Endodermal cell (in vitro differentiated cells): ENCODE measurements around the gene USP24. TPM values are rescaled to one million over a fixed set of nuclear protein-coding genes. Genes with fewer than 3 reads are reported as not detected.

ENCODE experiments used
- DNase-seq: peaks from one replicate; pipeline ENCODE4 v3.0.0-alpha.2; 2017
- H3K27ac ChIP-seq: 2 replicates; pipeline ENCODE4 v1.5.1; 2013; ENCODE audit warnings: mild to moderate bottlenecking, low read depth, low read length, moderate library complexity
- H3K27me3 ChIP-seq: 2 replicates; pipeline ENCODE4 v1.6.1; 2013; ENCODE audit warnings: mild to moderate bottlenecking, low read length, moderate library complexity; ENCODE audit not compliant: insufficient read depth, control insufficient read depth, poor library complexity, severe bottlenecking
- H3K36me3 ChIP-seq: 2 replicates; pipeline ENCODE4 v1.7.0; 2013; ENCODE audit warnings: mild to moderate bottlenecking, low read length, moderate library complexity; ENCODE audit not compliant: control insufficient read depth, insufficient read depth
- H3K4me1 ChIP-seq: one replicate; pipeline ENCODE4 v1.7.0; 2013; ENCODE audit warnings: low read length; ENCODE audit not compliant: control insufficient read depth, insufficient read depth
- H3K4me3 ChIP-seq: 2 replicates; pipeline ENCODE4 v1.5.1; 2013; ENCODE audit warnings: mild to moderate bottlenecking, low read length, moderate library complexity
- H3K9ac ChIP-seq: 2 replicates; pipeline ENCODE4 v1.6.1; 2013; ENCODE audit warnings: mild to moderate bottlenecking, low read length, moderate library complexity; ENCODE audit not compliant: poor library complexity, severe bottlenecking; ENCODE audit errors: extremely low read depth
- H3K9me3 ChIP-seq: 2 replicates; pipeline ENCODE4 v1.6.1; 2013; ENCODE audit warnings: mild to moderate bottlenecking, low read length, moderate library complexity; ENCODE audit not compliant: control insufficient read depth
- H3K27ac Mint-ChIP-seq: 2 replicates; pipeline ENCODE4 v1.8.0; 2020; ENCODE audit warnings: mixed read lengths
- H3K27me3 Mint-ChIP-seq: 2 replicates; pipeline ENCODE4 v1.8.0; 2021; ENCODE audit warnings: mild to moderate bottlenecking, mixed read lengths; ENCODE audit not compliant: insufficient read depth
- H3K36me3 Mint-ChIP-seq: 2 replicates; pipeline ENCODE4 v1.8.0; 2020; ENCODE audit warnings: low read depth, mixed read lengths
- H3K4me1 Mint-ChIP-seq: 2 replicates; pipeline ENCODE4 v1.8.0; 2020; ENCODE audit warnings: mixed read lengths
- H3K4me3 Mint-ChIP-seq: 2 replicates; pipeline ENCODE4 v1.8.0; 2020; ENCODE audit warnings: mild to moderate bottlenecking, moderate library complexity, mixed read lengths
- H3K9me3 Mint-ChIP-seq: 2 replicates; pipeline ENCODE4 v1.8.0; 2020; ENCODE audit warnings: mild to moderate bottlenecking, mixed read lengths
- WGBS, 2 experiments: methylation state at CpG; one replicate each; pipeline versions ENCODE4 v1.1.5 to v1.1.7; 2013; ENCODE audit warnings: missing lambda C conversion rate in 2 of 2, mixed read lengths in 1 of 2; ENCODE audit not compliant: insufficient coverage in 1 of 2, insufficient read length in 1 of 2; 5-methylcytosine and 5-hydroxymethylcytosine counted together
- total RNA-seq, 2 donors: library from RNA; stranded (reverse); fragmentation: NEBNext Ultra II Directional in 1 of 2; extraction: Animal tissue kit (Norgen Biotek cat#: 25700) in 1 of 2; gene quantifications; 2 replicates in 1 of 2; 3 replicates in 1 of 2; pipeline ENCODE4 v1.2.1, GENCODE V29; 2021
- TF ChIP-seq, protein P1 (sequence below): fragments of 200-600 bp; sonication (generic); conservative IDR thresholded peaks from 2 replicates; pipeline ENCODE4 v1.5.0; 2021; ENCODE audit warnings: antibody characterized with exemption, mild to moderate bottlenecking

USP24 gene
- total RNA-seq, 2 donors from 2014 or later, result 68.2 to 71.5 TPM

DNA sequence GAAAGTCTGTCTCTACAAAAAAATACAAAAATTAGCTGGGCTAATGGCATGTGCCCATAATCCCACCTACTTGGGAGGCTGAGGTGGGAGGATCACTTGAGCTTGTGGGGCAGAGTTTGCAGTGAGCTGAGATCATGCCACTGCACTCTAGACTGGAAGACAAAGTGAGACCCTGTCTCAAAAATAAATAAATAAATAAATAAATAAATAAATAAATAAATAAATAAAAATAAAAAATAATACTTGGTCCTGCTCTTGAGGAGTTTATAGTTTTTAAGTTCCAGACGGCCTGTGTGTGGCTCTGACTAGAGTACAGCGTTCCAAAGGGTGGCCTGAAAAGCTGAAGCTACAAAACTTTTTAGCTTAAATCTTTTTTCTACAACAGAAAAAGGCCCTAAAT lies 140.7 kb downstream of the USP24 start:
- peaks cover 2% of the 10 kb centered on the region for H3K4me1 ChIP-seq
- H3K27me3 ChIP-seq, result no peaks in the 10 kb centered on the region
- H3K4me3 Mint-ChIP-seq, result no peak overlapping the region
- peaks cover 22% of the 10 kb centered on the region for H3K4me1 Mint-ChIP-seq
- peaks cover 83% of the 10 kb centered on the region for H3K36me3 Mint-ChIP-seq
- H3K27ac ChIP-seq, result no peak overlapping the region
- no peak overlapping the region for H3K9ac ChIP-seq
- WGBS, 2 experiments, result 94% methylated on average over 2 of the region's 2 CpGs; no CpG with 5 or more reads in 1 of the 2 experiments
- H3K9me3 Mint-ChIP-seq, result no peaks in the 10 kb centered on the region
- H3K27ac Mint-ChIP-seq, result no peak overlapping the region
- peaks cover 97% of the 10 kb centered on the region for H3K36me3 ChIP-seq
- TF ChIP-seq, protein P1, sequence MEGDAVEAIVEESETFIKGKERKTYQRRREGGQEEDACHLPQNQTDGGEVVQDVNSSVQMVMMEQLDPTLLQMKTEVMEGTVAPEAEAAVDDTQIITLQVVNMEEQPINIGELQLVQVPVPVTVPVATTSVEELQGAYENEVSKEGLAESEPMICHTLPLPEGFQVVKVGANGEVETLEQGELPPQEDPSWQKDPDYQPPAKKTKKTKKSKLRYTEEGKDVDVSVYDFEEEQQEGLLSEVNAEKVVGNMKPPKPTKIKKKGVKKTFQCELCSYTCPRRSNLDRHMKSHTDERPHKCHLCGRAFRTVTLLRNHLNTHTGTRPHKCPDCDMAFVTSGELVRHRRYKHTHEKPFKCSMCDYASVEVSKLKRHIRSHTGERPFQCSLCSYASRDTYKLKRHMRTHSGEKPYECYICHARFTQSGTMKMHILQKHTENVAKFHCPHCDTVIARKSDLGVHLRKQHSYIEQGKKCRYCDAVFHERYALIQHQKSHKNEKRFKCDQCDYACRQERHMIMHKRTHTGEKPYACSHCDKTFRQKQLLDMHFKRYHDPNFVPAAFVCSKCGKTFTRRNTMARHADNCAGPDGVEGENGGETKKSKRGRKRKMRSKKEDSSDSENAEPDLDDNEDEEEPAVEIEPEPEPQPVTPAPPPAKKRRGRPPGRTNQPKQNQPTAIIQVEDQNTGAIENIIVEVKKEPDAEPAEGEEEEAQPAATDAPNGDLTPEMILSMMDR, result no peak
- H3K9me3 ChIP-seq, result no peaks in the 10 kb centered on the region
- DNase-seq, result no peak
- no peak overlapping the region for H3K4me3 ChIP-seq
- H3K27me3 Mint-ChIP-seq, result no peaks in the 10 kb centered on the region

DNA sequence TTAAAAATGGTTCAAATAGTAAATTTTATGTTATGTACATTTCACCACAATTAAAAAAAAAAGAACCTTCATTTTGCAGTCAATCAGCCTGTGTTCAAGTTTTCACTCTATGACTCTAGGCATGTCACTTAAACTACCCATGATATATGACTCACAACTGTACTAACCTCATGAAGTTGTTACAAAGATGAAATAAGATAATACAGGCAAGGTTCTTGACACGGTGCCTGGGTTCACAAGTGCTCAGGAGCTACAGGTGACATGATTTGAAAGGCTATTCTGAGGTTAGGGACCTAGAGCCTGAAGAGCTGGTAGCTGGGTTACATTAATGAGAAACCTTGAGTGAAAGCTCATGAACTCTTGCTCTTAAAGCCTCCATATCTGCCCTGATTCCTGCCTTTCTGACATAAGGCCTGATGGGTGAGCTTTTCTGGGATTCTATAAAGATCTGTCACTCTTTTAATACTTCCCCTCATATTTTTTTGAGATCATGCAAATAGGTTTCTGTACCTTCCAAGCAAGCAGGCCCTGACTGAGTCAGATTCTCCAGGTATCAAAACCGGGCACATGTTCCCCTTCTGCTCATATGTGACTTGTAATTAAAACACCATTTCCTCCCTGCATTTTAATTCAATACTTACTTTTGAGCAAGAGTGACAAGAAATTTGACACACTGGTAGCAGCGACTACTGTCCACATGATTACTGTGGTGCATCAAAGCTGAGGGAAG lies 141.8 kb downstream of the USP24 start:
- TF ChIP-seq, protein P1, result no peak
- Mint-ChIP-seq H3K27me3 (no peaks in the 10 kb centered on the region), H3K9me3 (no peaks in the 10 kb centered on the region), H3K36me3 (peaks cover 88% of the 10 kb centered on the region), H3K27ac (no peak overlapping the region), H3K4me1 (peaks cover 12% of the 10 kb centered on the region), H3K4me3 (no peak overlapping the region)
- DNase-seq, result peak; percentile 23
- Histone ChIP-seq H3K9me3 (no peaks in the 10 kb centered on the region), H3K27ac (no peak overlapping the region), H3K27me3 (no peaks in the 10 kb centered on the region), H3K4me3 (no peak overlapping the region), H3K4me1 (no peaks in the 10 kb centered on the region), H3K9ac (no peak overlapping the region), H3K36me3 (peaks cover 97% of the 10 kb centered on the region)
- WGBS, 2 experiments, result 91 to 93% methylated on average over 2 to 3 of the region's 3 CpGs

DNA sequence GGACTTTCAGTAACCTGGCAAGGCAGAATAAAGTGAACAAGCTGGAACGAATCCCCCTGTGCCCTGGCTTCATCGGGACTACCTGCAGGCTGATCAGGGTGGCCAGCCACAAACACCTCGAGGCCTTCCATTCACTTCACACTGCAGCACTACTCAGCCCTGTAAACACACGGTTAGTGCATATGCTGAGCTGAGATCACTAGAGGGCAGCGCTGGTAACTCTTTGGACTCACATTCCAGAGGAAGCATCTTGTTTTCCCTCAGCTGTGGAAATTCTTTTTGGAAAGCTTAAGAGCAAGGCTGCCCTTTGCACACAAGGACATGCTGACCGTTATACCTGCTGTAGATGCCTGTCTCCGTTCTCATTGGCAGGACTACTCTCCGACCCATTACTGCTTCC lies 143.7 kb downstream of the USP24 start:
- Mint-ChIP-seq H3K9me3 (no peaks in the 10 kb centered on the region), H3K4me1 (peaks cover 8% of the 10 kb centered on the region), H3K36me3 (peaks cover 86% of the 10 kb centered on the region), H3K4me3 (no peak overlapping the region), H3K27ac (peak overlapping the region; percentile 75), H3K27me3 (no peaks in the 10 kb centered on the region)
- no peaks in the 10 kb centered on the region for H3K27me3 ChIP-seq
- H3K4me3 ChIP-seq, result no peak overlapping the region
- no peaks in the 10 kb centered on the region for H3K9me3 ChIP-seq
- H3K4me1 ChIP-seq, result no peaks in the 10 kb centered on the region
- peaks cover 96% of the 10 kb centered on the region for H3K36me3 ChIP-seq
- no peak overlapping the region for H3K27ac ChIP-seq
- 62 to 72% methylated on average over 6 to 8 of the region's 8 CpGs for WGBS, 2 experiments
- TF ChIP-seq, protein P1, result peak; percentile 73
- DNase-seq, result peak; percentile 87
- H3K9ac ChIP-seq, result no peak overlapping the region
